Psoas muscle (tissue), 8 donors: ENCODE data around the gene CD84. TPM values are rescaled to one million over a fixed set of nuclear protein-coding genes. Genes with fewer than 3 reads are reported as not detected.
"Not testable (repeated sequence)": the region's sequence is repeated elsewhere in the genome, so short reads cannot be mapped to it uniquely, and the experiment has no call there.

Source experiments
- ATAC-seq, 4 donors: fragments of 200-7000 bp; cut with Tn5 transposase; one replicate each; pipeline ENCODE4 v1.9.1; 2020; ENCODE audit warnings: moderate library complexity in 3 of 4, mild to moderate bottlenecking in 2 of 4
- DNase-seq, 2 donors: peaks; one replicate each; pipeline ENCODE4 v3.0.0-alpha.2; 2020
- H3K27ac ChIP-seq: fragments of 200-600 bp; one replicate; pipeline ENCODE4 v1.8.0; 2022
- H3K27me3 ChIP-seq, 3 donors: fragments of 200-600 bp in 1 of 3; one replicate each; pipeline versions ENCODE4 v1.6.1 to v1.8.0; 2013 to 2022; ENCODE audit warnings: low read length in 2 of 3, mild to moderate bottlenecking in 2 of 3, moderate library complexity in 1 of 3; ENCODE audit not compliant: insufficient read depth in 3 of 3
- H3K36me3 ChIP-seq, 2 donors: fragments of 200-600 bp in 1 of 2; one replicate each; pipeline versions ENCODE4 v1.6.1 to v1.8.0; 2013 to 2022; ENCODE audit warnings: low read depth in 1 of 2, mild to moderate bottlenecking in 1 of 2, moderate library complexity in 1 of 2; ENCODE audit not compliant: insufficient read depth in 1 of 2
- H3K4me1 ChIP-seq: fragments of 200-600 bp; one replicate; pipeline ENCODE4 v1.8.0; 2022
- H3K4me3 ChIP-seq: fragments of 200-600 bp; one replicate; pipeline ENCODE4 v1.8.0; 2022; ENCODE audit warnings: mild to moderate bottlenecking
- H3K9me3 ChIP-seq: fragments of 200-600 bp; one replicate; pipeline ENCODE4 v1.8.0; 2022
- CTCF ChIP-seq: fragments of 200-600 bp; IDR thresholded peaks from one replicate; pipeline ENCODE4 v1.8.0; 2022; ENCODE audit warnings: antibody characterized with exemption
- WGBS, 3 donors: extraction: QIAGEN DNeasy Blood & Tissue Kit; methylation state at CpG; one replicate each; pipeline versions ENCODE4 v1.1.6 to v1.1.7; 2013; 5-methylcytosine and 5-hydroxymethylcytosine counted together
- intact Hi-C, 2 donors: fragments of 100-400 bp; cut with DNase I; formaldehyde crosslinking; loops; one replicate each; pipeline versions ENCODE4 v1.11.0 to v1.14.2; 2022
- polyA plus RNA-seq, 3 donors: library from polyadenylated mRNA; stranded (reverse); fragments of 200-250 nt; gene quantifications; one replicate each; pipeline ENCODE4 v1.2.3, GENCODE V29; 2013
- total RNA-seq, 4 donors: library from RNA; stranded (reverse); fragmentation: NEBNext Ultra II Directional in 2 of 4; extraction: Animal tissue kit (Norgen Biotek cat#: 25700) in 2 of 4; gene quantifications; one replicate each; pipeline versions ENCODE4 v1.2.1 to v1.2.4, GENCODE V29; 2021 to 2023
- donor health status: healthy with polysubstance abuse.
- donor health status: DM: no; HTN: no; CAD: no; lungs with moderate emphysema.
- donor health status: Bipolar disorder and iron deficiency.
- donor health status: healthy.
- donor health status: DM: yes; HTN: yes; CAD: no.
- donor health status: DM: no; HTN: no; CAD: no.
- donor health status: DM: no; HTN: no; CAD: no.
- donor health status: DM: yes; HTN: yes; CAD: no.

Gene CD84
- total and polyA plus RNA-seq, 7 donors, result 0.04 to 2.6 (median 0.75) TPM

GRCh38 chr1:160504651-160505050, 74.6 kb downstream of the CD84 start:
- WGBS, 3 donors, result 84 to 85% (median 84%) methylated on average over 2 of the region's 2 CpGs
- Histone ChIP-seq H3K9me3 (peaks cover 10% of the 10 kb centered on the region), H3K27ac (no peak overlapping the region), H3K27me3 (peaks cover 0 to 4% (median 0%) of the 10 kb centered on the region in 3 donors), H3K4me1 (no peaks in the 10 kb centered on the region), H3K4me3 (no peak overlapping the region), H3K36me3 (no peaks in the 10 kb centered on the region)
- ATAC-seq, result no peak
- TF ChIP-seq CTCF, result no peak
- intact Hi-C loops, result no loop called here
- DNase-seq, result no peak

GRCh38 chr1:160503087-160503486, 76.2 kb downstream of the CD84 start:
- Histone ChIP-seq H3K36me3 (no peaks in the 10 kb centered on the region), H3K27me3 (peaks cover 0 to 4% (median 0%) of the 10 kb centered on the region in 3 donors), H3K9me3 (peaks cover 7% of the 10 kb centered on the region), H3K4me3 (no peak overlapping the region), H3K4me1 (no peaks in the 10 kb centered on the region), H3K27ac (no peak overlapping the region)
- intact Hi-C loops, result no loop called here
- DNase-seq (no peak), ATAC-seq (no peak)
- TF ChIP-seq CTCF, result no peak
- WGBS, 3 donors, result 92 to 93% (median 93%) methylated on average over 6 of the region's 6 CpGs

- Histone ChIP-seq H3K36me3 (no peaks in the 10 kb centered on the region), H3K27ac (no peak overlapping the region), H3K4me3 (no peak overlapping the region), H3K4me1 (no peaks in the 10 kb centered on the region), H3K27me3 (peaks cover 0 to 4% (median 0%) of the 10 kb centered on the region in 3 donors), H3K9me3 (peaks cover 5% of the 10 kb centered on the region)
- intact Hi-C loops, result no loop called here
- WGBS, 3 donors, result 43 to 52% (median 43%) methylated on average over 1 of the region's 1 CpG
- TF ChIP-seq CTCF, result no peak
- ATAC-seq (no peak), DNase-seq (no peak)
These were observed 78.8 kb downstream of the CD84 start for GRCh38 chr1:160500321-160500990.

- DNase-seq (no peak), ATAC-seq (no peak)
- Histone ChIP-seq H3K4me3 (no peak overlapping the region), H3K9me3 (peaks cover 5% of the 10 kb centered on the region), H3K27ac (no peak overlapping the region), H3K4me1 (no peaks in the 10 kb centered on the region), H3K27me3 (peaks cover 0 to 4% (median 0%) of the 10 kb centered on the region in 3 donors), H3K36me3 (no peaks in the 10 kb centered on the region)
- no peak for TF ChIP-seq CTCF
- intact Hi-C loops, result no loop called here
- 76 to 86% (median 84%) methylated on average over 1 of the region's 1 CpG for WGBS, 3 donors
These were observed 79.7 kb downstream of the CD84 start for GRCh38 chr1:160499631-160500030.

GRCh38 chr1:160498301-160499065, 80.8 kb downstream of the CD84 start:
- H3K9me3 ChIP-seq, H3K27ac ChIP-seq, H3K27me3 ChIP-seq, ATAC-seq, intact Hi-C loops, DNase-seq, H3K36me3 ChIP-seq, H3K4me3 ChIP-seq, H3K4me1 ChIP-seq: not testable (repeated sequence)
- WGBS, 3 donors, result 59 to 82% (median 81%) methylated on average over 3 of the region's 3 CpGs
